K562 (cell line): ENCODE measurements around the gene MYH9. TPM values are rescaled to one million over a fixed set of nuclear protein-coding genes. Genes with fewer than 3 reads are reported as not detected.

Experiments
- BCLAF1 ChIP-seq, 2 experiments: fragments of 450-650 bp in 1 of 2; IDR thresholded peaks; 2 replicates each; pipeline ENCODE4 v1.6.1; 2011 to 2017; ENCODE audit warnings: low read depth in 2 of 2, antibody characterized with exemption in 1 of 2, borderline replicate concordance in 1 of 2, low read length in 1 of 2, mild to moderate bottlenecking in 1 of 2, mixed read lengths in 1 of 2; ENCODE audit not compliant: control insufficient read depth in 1 of 2
- BHLHE40 ChIP-seq: IDR thresholded peaks from 2 replicates; pipeline ENCODE4 v1.6.1; 2011; ENCODE audit warnings: low read length, improper control_type of control experiment
- CBFA2T2 ChIP-seq: fragments of 450-650 bp; conservative IDR thresholded peaks from 2 replicates; pipeline ENCODE4 v1.6.1; 2017; ENCODE audit warnings: mild to moderate bottlenecking
- CC2D1A ChIP-seq: fragments of 450-650 bp; IDR thresholded peaks from 2 replicates; pipeline ENCODE4 v1.6.1; 2017; ENCODE audit warnings: mild to moderate bottlenecking
- CCAR2 ChIP-seq: fragments of 200-400 bp; formaldehyde crosslinking; IDR thresholded peaks from 2 replicates; pipeline ENCODE4 v1.6.1; 2017; ENCODE audit warnings: mild to moderate bottlenecking, low read depth, low read length
- ETV5 ChIP-seq: sonication (generic); formaldehyde crosslinking; IDR thresholded peaks from 2 replicates; pipeline ENCODE4 v1.4.0; 2020; ENCODE audit warnings: low read depth, mild to moderate bottlenecking, missing genetic modification reagents
- HOXB6 ChIP-seq: fragments of 250-450 bp; sonication (Bioruptor Pico); IDR thresholded peaks from 2 replicates; pipeline ENCODE4 v1.5.1; 2022; ENCODE audit warnings: mild to moderate bottlenecking, borderline replicate concordance
- LARP7 ChIP-seq: fragments of 450-650 bp; IDR thresholded peaks from 2 replicates; pipeline ENCODE4 v1.6.1; 2016
- MAFF ChIP-seq: IDR thresholded peaks from 2 replicates; pipeline ENCODE4 v1.6.1; 2012; ENCODE audit warnings: low read length, improper control_type of control experiment
- PTBP1 ChIP-seq: fragments of 200-400 bp; formaldehyde crosslinking; IDR thresholded peaks from 2 replicates; pipeline ENCODE4 v1.6.1; 2017; ENCODE audit warnings: low read depth, low read length
- RNF2 ChIP-seq: sonication (generic); IDR thresholded peaks from 2 replicates; pipeline ENCODE4 v1.6.1; 2016
- SOX6 ChIP-seq: fragments of 450-650 bp; IDR thresholded peaks from 2 replicates; pipeline ENCODE4 v1.6.1; 2014; ENCODE audit warnings: mild to moderate bottlenecking
- TCF15 ChIP-seq: fragments of 250-450 bp; sonication (Bioruptor Pico); IDR thresholded peaks from 2 replicates; pipeline ENCODE4 v1.8.0; 2022; ENCODE audit warnings: moderate library complexity, mild to moderate bottlenecking, inconsistent platforms
- TCFL5 ChIP-seq: fragments of 250-450 bp; sonication (Bioruptor Pico); conservative IDR thresholded peaks from 2 replicates; pipeline ENCODE4 v1.6.1; 2021; ENCODE audit warnings: mild to moderate bottlenecking, moderate library complexity, matching md5 sums
- ZNF282 ChIP-seq: sonication (generic); formaldehyde crosslinking; IDR thresholded peaks from 2 replicates; pipeline ENCODE4 v1.8.1; 2023; ENCODE audit warnings: missing genetic modification reagents
- polyA plus RNA-seq, 8 experiments: library from polyadenylated mRNA; depleted of rRNA in 4 of 8; stranded (reverse) in 5 of 8; unstranded in 3 of 8; fragments of >200 nt; fragmentation: Nextera tagmentation in 2 of 8; fragmentation: Illumina TruSeq in 1 of 8; extraction: Ambion mirVana in 2 of 8; extraction: Trizol in 1 of 8; gene quantifications; 2 replicates each; pipeline versions ENCODE4 v1.2.1 to v1.2.3, GENCODE V29; 2011 to 2014; ENCODE audit warnings: inconsistent platforms in 1 of 8, missing spikeins in 1 of 8
- total RNA-seq, 7 experiments: library from RNA; depleted of rRNA in 6 of 7; stranded (reverse); fragments of >200 nt in 6 of 7; fragmentation: Illumina TruSeq in 2 of 7; extraction: Trizol in 2 of 7; gene quantifications; 2 replicates each; pipeline versions ENCODE4 v1.2.1 to v1.2.3, GENCODE V29; 2011 to 2021; ENCODE audit warnings: low replicate concordance in 1 of 7
- TF ChIP-seq, protein P1 (sequence below): IDR thresholded peaks from 2 replicates; pipeline ENCODE4 v1.6.1; 2011; ENCODE audit warnings: borderline replicate concordance, low read depth, mild to moderate bottlenecking, moderate library complexity, low read length; ENCODE audit not compliant: insufficient read depth, poor library complexity, severe bottlenecking
- TF ChIP-seq, protein P2 (sequence below), 2 experiments: IDR thresholded peaks; 2 replicates each; pipeline ENCODE4 v1.6.1; 2012; ENCODE audit warnings: improper control_type of control experiment in 2 of 2, low read depth in 2 of 2, low read length in 2 of 2, borderline replicate concordance in 1 of 2

MYH9 gene
- total and polyA plus RNA-seq, 9 of the 15 experiments (the other 6 are each of a cell fraction or from before 2014, with no cell fraction given) = 0.71 to 111 (median 24.6) TPM

- TF ChIP-seq CBFA2T2 = peak; percentile 24; the same call in 1 of the 2 replicates
- peak; percentile 44; the same call in 1 of the 2 replicates for TF ChIP-seq ETV5 (CRISPR knock-in tag)
- TF ChIP-seq CC2D1A = 0 out of 2 replicates have a peak, but pooled peaks have one; percentile 26
- TF ChIP-seq TCF15 = no peak
- no peak for TF ChIP-seq ZNF282 (CRISPR knock-in tag)
- no peak for TF ChIP-seq SOX6
- no peak for TF ChIP-seq MAFF
- no peak for TF ChIP-seq BCLAF1 (IDR thresholded peaks at IDR 0.05; ENCODE audit: borderline replicate concordance in 1 of 2, control insufficient read depth in 1 of 2, low read depth in 2 of 2, low read length in 1 of 2)
- TF ChIP-seq, protein P1, sequence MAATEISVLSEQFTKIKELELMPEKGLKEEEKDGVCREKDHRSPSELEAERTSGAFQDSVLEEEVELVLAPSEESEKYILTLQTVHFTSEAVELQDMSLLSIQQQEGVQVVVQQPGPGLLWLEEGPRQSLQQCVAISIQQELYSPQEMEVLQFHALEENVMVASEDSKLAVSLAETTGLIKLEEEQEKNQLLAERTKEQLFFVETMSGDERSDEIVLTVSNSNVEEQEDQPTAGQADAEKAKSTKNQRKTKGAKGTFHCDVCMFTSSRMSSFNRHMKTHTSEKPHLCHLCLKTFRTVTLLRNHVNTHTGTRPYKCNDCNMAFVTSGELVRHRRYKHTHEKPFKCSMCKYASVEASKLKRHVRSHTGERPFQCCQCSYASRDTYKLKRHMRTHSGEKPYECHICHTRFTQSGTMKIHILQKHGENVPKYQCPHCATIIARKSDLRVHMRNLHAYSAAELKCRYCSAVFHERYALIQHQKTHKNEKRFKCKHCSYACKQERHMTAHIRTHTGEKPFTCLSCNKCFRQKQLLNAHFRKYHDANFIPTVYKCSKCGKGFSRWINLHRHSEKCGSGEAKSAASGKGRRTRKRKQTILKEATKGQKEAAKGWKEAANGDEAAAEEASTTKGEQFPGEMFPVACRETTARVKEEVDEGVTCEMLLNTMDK = no peak
- no peak for TF ChIP-seq PTBP1
- peak; percentile 49; the same call in 1 of the 2 replicates for TF ChIP-seq LARP7
- TF ChIP-seq BHLHE40 = no peak
- no peak for TF ChIP-seq RNF2
- TF ChIP-seq, protein P2, sequence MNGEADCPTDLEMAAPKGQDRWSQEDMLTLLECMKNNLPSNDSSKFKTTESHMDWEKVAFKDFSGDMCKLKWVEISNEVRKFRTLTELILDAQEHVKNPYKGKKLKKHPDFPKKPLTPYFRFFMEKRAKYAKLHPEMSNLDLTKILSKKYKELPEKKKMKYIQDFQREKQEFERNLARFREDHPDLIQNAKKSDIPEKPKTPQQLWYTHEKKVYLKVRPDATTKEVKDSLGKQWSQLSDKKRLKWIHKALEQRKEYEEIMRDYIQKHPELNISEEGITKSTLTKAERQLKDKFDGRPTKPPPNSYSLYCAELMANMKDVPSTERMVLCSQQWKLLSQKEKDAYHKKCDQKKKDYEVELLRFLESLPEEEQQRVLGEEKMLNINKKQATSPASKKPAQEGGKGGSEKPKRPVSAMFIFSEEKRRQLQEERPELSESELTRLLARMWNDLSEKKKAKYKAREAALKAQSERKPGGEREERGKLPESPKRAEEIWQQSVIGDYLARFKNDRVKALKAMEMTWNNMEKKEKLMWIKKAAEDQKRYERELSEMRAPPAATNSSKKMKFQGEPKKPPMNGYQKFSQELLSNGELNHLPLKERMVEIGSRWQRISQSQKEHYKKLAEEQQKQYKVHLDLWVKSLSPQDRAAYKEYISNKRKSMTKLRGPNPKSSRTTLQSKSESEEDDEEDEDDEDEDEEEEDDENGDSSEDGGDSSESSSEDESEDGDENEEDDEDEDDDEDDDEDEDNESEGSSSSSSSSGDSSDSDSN (IDR thresholded peaks at IDR 0.05; ENCODE audit: borderline replicate concordance in 1 of 2, low read depth in 2 of 2, low read length in 2 of 2) = 0 out of 4 replicates have a peak, but pooled peaks of 1 of the 2 experiments have one; percentile 25
- no peak for TF ChIP-seq TCFL5 (CRISPR knock-in tag)
- TF ChIP-seq HOXB6 = no peak
- no peak for TF ChIP-seq CCAR2
These were observed 38.3 kb upstream of the MYH9 start (continued) for GRCh38 chr22:36425977-36426523.
